WI38 (cell line): ENCODE measurements around the gene NHLRC3.
A peak's percentile ranks its signal among the peaks of the same experiment; 100 is the strongest.
"Not testable (repeated sequence)": the region's sequence is repeated elsewhere in the genome, so short reads cannot be mapped to it uniquely, and the experiment has no call there.

ENCODE experiments used
- H3K4me3 ChIP-seq: 2 replicates; pipeline ENCODE4 v1.5.1; 2011; ENCODE audit warnings: low read depth, mild to moderate bottlenecking, control low read depth, low read length
- CTCF ChIP-seq: IDR thresholded peaks from 2 replicates; pipeline ENCODE4 v1.5.1; 2012; ENCODE audit warnings: low read depth, mild to moderate bottlenecking, control low read depth, low read length

NHLRC3 gene

GRCh38 chr13:39037880-39038568, at the start of gene NHLRC3, which contains the start of gene PROSER1:
Gene NHLRC3, plus strand, starts transcription at chr13:39038456. Its CDS starts 184 bp downstream, at chr13:39038640.
Gene PROSER1, minus strand, starts transcription at chr13:39038089. Its CDS starts 847 bp downstream, at chr13:39037242.
- no peak for TF ChIP-seq CTCF

DNA sequence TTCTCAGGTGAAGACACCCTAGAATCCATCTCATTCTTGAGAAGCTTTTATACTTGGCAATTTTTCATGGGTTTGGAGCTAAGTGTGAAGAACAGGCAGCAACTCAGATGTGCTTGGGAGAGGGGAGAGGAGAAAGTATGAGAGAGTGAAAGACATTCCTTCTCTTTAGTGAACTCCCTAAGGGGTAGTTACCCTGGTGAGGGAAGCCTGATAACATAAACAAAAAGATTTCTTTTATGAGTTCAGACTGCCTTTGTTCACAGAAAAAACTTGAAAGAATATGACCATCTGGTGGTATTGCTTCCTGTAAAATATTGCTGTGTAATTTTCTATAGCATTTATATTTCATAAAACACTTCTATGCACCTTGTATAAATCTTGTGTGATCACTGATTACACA, 47.6 kb upstream of the NHLRC3 start, which contains the start of gene STOML3:
STOML3 (minus strand) TSS at position 139 of the 400 bp plus-strand sequence; CDS start at position 29, 110 bp downstream.
- H3K4me3 ChIP-seq: no peak within 1 kb of the TSS
- no peak for TF ChIP-seq CTCF

More at GRCh38 chr13:39037880-39038568, at the start of gene NHLRC3, which contains the start of gene PROSER1:
- H3K4me3 ChIP-seq: peak within 1 kb of the TSS; percentile 72

DNA sequence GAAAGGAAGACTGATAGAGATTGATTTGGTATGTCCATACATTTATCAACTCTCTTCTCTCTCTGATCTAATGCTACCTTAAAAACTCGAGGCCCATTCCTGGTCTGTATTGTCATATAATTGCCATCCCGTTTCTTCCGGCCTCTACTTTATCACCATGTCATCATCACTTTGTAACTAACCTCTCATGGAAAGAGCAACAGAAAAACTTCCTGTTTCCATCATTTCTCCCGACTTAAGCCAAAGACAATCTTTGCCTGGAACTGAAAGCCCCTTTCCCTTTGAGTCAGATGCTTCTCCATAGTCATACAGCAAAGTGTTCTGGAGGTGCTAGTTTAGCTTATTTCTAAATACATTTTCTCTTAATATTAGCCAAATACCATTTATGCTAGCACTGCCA, 44.9 kb upstream of the NHLRC3 start:
- no peak for TF ChIP-seq CTCF
- H3K4me3 ChIP-seq: no peak overlapping the region

DNA sequence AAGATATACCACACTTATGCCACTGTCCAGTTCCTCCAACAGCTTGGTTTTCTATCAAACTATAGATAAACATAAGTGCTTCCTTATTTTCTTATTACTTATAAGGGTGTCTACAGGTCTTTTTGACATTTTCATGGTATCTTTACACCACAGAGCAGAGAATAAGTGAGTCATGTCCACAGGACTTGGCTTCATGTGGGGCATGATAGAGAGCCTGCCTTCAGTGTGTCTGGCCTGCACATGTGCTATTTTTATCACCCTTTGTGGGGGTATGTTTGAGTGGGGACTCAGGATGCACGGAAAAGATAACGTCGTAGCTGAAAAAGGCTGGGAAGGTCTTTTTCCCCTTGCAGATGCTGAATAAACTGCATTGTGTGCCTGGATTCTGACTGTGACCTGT, 39.5 kb upstream of the NHLRC3 start:
- H3K4me3 ChIP-seq: no peak overlapping the region
- no peak for TF ChIP-seq CTCF

DNA sequence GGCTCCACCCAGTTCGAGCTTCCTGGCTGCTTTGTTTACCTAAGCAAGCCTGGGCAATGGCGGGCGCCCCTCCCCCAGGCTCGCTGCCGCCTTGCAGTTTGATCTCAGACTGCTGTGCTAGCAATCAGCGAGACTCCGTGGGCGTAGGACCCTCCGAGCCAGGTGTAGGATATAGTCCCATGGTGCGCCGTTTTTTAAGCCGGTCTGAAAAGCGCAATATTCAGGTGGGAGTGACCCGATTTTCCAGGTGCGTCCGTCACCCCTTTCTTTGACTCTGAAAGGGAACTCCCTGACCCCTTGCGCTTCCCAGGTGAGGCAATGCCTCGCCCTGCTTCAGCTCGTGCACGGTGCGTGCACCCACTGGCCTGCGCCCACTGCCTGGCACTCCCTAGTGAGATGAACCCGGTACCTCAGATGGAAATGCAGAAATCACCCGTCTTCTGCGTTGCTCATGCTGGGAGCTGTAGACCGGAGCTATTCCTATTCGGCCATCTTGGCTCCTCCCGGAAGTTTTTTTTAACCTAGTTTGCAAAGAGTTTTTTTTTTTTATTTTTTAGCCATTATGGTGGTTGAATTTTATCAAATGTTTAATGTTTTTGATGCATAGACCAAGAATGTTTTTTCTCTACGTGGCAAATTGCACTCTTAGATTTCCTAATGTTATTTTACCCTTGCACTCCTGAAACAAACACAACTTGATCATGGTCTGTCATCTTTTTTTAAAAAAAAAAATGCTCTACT, 31.7 kb upstream of the NHLRC3 start:
- not testable (repeated sequence) for H3K4me3 ChIP-seq

DNA sequence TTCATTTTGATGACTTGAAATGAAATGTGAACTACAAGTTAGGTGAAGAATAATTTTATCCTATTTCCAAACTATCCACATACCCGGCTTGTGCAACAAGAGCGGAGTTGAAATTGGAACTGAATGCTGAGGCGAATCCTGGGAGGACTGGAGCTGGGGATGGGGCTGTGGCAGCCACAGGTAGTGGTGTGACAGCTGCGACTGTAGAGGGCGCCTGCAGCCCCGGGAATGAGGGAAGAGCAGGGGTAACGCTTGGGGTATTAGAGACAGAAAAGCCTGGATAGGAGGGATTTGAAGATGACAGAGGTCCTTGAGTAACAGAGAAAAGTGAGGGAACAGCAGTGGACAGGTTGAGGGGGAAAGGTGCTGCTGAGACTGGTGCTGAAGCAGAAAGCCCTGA, 25.6 kb upstream of the NHLRC3 start:
- TF ChIP-seq CTCF: no peak
- no peak overlapping the region for H3K4me3 ChIP-seq

DNA sequence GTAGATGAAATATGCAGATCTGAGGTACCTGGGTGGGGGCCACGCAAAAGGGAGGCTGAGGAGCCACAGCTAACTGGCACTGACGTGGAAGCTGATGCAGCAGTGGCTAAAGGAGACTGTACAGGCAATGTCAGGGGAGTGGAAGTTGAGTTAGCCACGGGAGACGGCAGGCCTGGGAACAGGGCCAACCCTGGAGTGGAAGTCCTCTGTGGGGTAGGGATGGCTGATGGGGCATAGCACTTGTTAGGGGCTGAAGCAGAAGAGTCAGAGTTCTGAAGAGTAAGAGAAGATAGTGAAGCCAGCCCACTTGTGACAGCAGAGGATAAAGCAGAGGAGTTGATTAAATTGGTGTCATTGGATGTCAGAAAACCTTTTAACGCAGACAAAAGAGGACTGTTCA, 24.8 kb upstream of the NHLRC3 start:
- no peak overlapping the region for H3K4me3 ChIP-seq
- no peak for TF ChIP-seq CTCF
